ENCODE data around the gene MACF1. TPM values are rescaled to one million over a fixed set of nuclear protein-coding genes. Genes with fewer than 3 reads are reported as not detected.

Gene MACF1
- total and polyA plus RNA-seq, 10 donors, result 50.8 to 641 (median 414) TPM

DNA sequence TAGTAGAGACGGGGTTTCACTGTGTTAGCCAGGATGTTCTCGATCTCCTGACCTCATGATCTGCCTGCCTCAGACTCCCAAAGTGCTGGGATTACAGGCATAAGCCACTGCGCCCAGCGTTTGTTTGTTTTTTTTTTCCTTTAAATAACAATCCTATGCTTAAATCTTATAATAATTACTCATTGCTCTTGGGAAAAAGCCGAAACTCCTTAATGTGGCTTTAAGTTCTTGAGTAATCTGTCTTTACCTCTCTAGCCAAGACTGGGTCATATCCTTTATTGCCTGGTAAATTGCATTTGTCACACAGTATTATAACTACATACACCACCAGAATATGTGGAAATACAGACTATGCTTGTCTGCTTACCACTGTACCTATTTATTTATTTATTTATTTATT lies 97.1 kb downstream of the MACF1 start:
- intact Hi-C loops (cut with DNase I; ENCODE audit: low total_unique reads), result no loop called here
- H3K9me3 ChIP-seq, result no peaks in the 10 kb centered on the region
- H3K4me3 ChIP-seq, result no peak overlapping the region
- no peak overlapping the region for H3K27ac ChIP-seq
- 94 to 98% (median 98%) methylated on average over 5 of the region's 5 CpGs for WGBS, 5 donors
- no peaks in the 10 kb centered on the region for H3K27me3 ChIP-seq (replicated peaks in 1 of 7)
- no peaks in the 10 kb centered on the region for H3K4me1 ChIP-seq
- no peak for DNase-seq
- H3K36me3 ChIP-seq, result peaks cover 3 to 100% (median 85%) of the 10 kb centered on the region in 6 donors
- TF ChIP-seq POLR2A (IDR thresholded peaks at IDR 0.05) (no peak), POLR2AphosphoS5 (IDR thresholded peaks at IDR 0.05) (no peak)
- TF ChIP-seq, protein P1, sequence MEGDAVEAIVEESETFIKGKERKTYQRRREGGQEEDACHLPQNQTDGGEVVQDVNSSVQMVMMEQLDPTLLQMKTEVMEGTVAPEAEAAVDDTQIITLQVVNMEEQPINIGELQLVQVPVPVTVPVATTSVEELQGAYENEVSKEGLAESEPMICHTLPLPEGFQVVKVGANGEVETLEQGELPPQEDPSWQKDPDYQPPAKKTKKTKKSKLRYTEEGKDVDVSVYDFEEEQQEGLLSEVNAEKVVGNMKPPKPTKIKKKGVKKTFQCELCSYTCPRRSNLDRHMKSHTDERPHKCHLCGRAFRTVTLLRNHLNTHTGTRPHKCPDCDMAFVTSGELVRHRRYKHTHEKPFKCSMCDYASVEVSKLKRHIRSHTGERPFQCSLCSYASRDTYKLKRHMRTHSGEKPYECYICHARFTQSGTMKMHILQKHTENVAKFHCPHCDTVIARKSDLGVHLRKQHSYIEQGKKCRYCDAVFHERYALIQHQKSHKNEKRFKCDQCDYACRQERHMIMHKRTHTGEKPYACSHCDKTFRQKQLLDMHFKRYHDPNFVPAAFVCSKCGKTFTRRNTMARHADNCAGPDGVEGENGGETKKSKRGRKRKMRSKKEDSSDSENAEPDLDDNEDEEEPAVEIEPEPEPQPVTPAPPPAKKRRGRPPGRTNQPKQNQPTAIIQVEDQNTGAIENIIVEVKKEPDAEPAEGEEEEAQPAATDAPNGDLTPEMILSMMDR (IDR thresholded peaks at IDR 0.05 in 8 of 11, conservative IDR thresholded peaks at IDR 0.05 in 3 of 11), result no peak

DNA sequence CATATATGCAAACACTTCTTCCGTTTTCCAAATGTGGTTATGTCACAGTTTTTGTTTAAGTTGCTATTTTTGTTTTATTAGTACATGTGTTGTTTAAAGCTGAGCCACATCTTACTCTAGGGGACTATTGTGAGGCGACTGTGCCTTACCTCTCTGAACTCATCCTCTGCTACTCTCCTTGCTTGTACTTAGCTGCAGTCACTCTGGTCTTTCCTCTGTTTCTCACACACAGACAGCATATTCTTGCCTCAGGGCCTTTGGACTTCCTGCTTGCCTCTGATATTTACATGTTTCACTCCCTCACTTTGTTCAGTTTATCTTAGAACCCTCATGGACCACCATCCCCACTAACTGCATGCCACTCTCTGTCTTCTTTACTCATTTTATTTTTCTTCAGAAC lies 101.1 kb downstream of the MACF1 start:
- H3K27ac ChIP-seq, result no peak overlapping the region
- peaks cover 3 to 100% (median 74%) of the 10 kb centered on the region in 6 donors for H3K36me3 ChIP-seq
- no peaks in the 10 kb centered on the region for H3K9me3 ChIP-seq
- no peaks in the 10 kb centered on the region for H3K27me3 ChIP-seq (replicated peaks in 1 of 7)
- TF ChIP-seq POLR2AphosphoS5 (IDR thresholded peaks at IDR 0.05), result no peak
- TF ChIP-seq POLR2A (IDR thresholded peaks at IDR 0.05), result no peak
- TF ChIP-seq, protein P1 (IDR thresholded peaks at IDR 0.05 in 8 of 11, conservative IDR thresholded peaks at IDR 0.05 in 3 of 11), result no peak
- no peaks in the 10 kb centered on the region for H3K4me1 ChIP-seq
- DNase-seq, result no peak
- intact Hi-C loops (cut with DNase I; ENCODE audit: low total_unique reads), result no loop called here
- WGBS, 5 donors, result 75 to 92% (median 79%) methylated on average over 2 of the region's 2 CpGs
- H3K4me3 ChIP-seq, result no peak overlapping the region

DNA sequence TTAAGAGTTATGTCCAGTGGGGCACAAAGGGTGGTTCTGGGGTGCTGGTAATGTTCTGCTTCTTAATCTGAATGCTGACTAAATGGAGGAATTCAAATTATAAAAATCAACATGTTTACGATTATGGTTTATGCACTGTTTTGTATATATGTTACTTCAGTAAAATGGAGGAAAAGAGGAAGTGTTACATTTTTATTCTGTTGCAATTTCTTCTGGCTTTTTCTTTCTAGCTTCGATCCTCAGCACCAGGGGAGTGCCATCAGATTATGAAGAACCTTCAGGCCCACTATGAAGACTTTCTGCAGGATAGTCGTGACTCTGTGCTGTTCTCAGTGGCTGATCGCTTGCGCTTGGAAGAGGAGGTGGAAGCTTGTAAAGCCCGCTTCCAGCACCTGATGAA lies 105.5 kb downstream of the MACF1 start:
- no peaks in the 10 kb centered on the region for H3K9me3 ChIP-seq
- H3K4me3 ChIP-seq, result no peak overlapping the region
- no peaks in the 10 kb centered on the region for H3K4me1 ChIP-seq
- no peaks in the 10 kb centered on the region for H3K27me3 ChIP-seq (replicated peaks in 1 of 7)
- TF ChIP-seq POLR2AphosphoS5 (IDR thresholded peaks at IDR 0.05) (no peak), POLR2A (IDR thresholded peaks at IDR 0.05) (no peak)
- TF ChIP-seq, protein P1 (IDR thresholded peaks at IDR 0.05 in 8 of 11, conservative IDR thresholded peaks at IDR 0.05 in 3 of 11), result no peak
- no peak for DNase-seq
- intact Hi-C loops (cut with DNase I; ENCODE audit: low total_unique reads), result no loop called here
- H3K36me3 ChIP-seq, result peaks cover 4 to 100% (median 66%) of the 10 kb centered on the region in 6 donors
- WGBS, 5 donors, result 81 to 96% (median 90%) methylated on average over 6 of the region's 6 CpGs
- no peak overlapping the region for H3K27ac ChIP-seq

DNA sequence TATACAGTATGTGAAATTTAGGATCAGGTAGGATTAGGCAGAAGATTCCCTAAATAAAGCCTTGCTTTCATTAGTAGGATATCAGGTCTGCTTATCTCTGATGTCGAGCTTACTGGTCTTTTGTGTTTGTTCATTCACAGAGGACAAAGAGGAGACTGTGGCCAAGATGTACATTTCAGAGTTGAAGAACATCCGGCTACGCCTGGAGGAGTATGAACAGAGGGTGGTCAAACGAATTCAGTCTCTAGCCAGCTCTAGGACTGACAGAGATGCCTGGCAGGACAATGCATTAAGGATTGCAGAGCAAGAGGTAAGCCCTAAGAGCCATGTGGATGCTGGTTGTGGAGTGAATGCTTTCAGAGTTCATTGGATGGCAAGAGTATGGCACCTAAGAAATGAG lies 106.2 kb downstream of the MACF1 start:
- Histone ChIP-seq H3K36me3 (peaks cover 4 to 100% (median 66%) of the 10 kb centered on the region in 6 donors), H3K27ac (no peak overlapping the region)
- intact Hi-C loops (cut with DNase I; ENCODE audit: low total_unique reads), result no loop called here

More for the DNA sequence above, 106.2 kb downstream of the MACF1 start:
- Histone ChIP-seq H3K27me3 (replicated peaks in 1 of 7) (no peaks in the 10 kb centered on the region), H3K4me3 (no peak overlapping the region), H3K9me3 (no peaks in the 10 kb centered on the region), H3K4me1 (no peaks in the 10 kb centered on the region)
- TF ChIP-seq POLR2A (IDR thresholded peaks at IDR 0.05), result no peak
- TF ChIP-seq, protein P1 (IDR thresholded peaks at IDR 0.05 in 8 of 11, conservative IDR thresholded peaks at IDR 0.05 in 3 of 11), result no peak
- TF ChIP-seq POLR2AphosphoS5 (IDR thresholded peaks at IDR 0.05), result no peak
- 89 to 97% (median 94%) methylated on average over 4 of the region's 4 CpGs for WGBS, 5 donors
- no peak for DNase-seq

Measured in spleen (tissue), 11 donors.